SKM-1 treated with dmso at 0.1 percent for 144 hours (cell line): Measurements from ENCODE around the gene FTL.

Source experiments
- DNase-seq: peaks from one replicate; lab custom pipeline; 2025; ENCODE audit not compliant: unreplicated experiment; lab: John Stamatoyannopoulos, UW

The FTL gene

GRCh38 chr19:48945415-48945814 lies 19.7 kb upstream of the FTL start:
- no peak for DNase-seq

DNA sequence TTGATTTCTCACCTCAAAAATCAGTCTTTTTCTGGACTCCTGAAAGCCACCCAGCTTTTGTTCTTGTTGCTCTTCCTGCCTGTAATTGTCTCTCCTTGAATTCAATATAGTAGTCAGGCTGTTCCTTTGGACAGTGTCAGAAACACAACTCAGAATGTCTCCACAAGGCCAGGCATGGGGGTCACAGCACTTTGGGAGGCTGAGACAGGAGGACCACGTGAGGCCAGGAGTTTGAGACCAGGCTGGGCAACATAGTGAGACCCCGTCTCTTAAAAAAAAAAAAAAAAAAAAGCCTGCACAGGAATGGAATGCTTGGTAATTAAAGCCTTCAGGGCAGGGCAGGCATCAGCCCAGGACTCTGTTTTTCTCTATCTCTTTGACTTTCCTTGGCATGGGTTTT lies 19.3 kb upstream of the FTL start:
- DNase-seq: no peak

- no peak for DNase-seq
Measured at GRCh38 chr19:48946463-48947257, 18.4 kb upstream of the FTL start.

DNA sequence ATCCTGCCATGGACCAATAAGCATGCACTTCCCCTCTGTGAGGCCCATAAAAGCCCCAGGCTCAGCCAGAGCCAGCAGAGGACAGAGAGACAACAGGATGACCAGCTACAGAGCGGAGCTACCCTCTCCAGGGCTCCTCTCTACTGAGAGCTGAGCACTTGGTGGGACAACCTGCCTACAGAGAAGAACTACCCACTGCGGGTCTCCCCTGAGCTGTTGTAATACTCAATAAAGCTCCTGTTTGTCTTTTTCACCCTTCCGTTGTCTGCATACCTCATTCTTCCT lies 17.9 kb upstream of the FTL start:
- DNase-seq: no peak

- no peak for DNase-seq
Measured at GRCh38 chr19:48950159-48950558, 14.9 kb upstream of the FTL start.

GRCh38 chr19:48950830-48951519 lies 14.1 kb upstream of the FTL start:
- no peak for DNase-seq

- no peak for DNase-seq
Measured at GRCh38 chr19:48953141-48953540, 12.0 kb upstream of the FTL start.

DNA sequence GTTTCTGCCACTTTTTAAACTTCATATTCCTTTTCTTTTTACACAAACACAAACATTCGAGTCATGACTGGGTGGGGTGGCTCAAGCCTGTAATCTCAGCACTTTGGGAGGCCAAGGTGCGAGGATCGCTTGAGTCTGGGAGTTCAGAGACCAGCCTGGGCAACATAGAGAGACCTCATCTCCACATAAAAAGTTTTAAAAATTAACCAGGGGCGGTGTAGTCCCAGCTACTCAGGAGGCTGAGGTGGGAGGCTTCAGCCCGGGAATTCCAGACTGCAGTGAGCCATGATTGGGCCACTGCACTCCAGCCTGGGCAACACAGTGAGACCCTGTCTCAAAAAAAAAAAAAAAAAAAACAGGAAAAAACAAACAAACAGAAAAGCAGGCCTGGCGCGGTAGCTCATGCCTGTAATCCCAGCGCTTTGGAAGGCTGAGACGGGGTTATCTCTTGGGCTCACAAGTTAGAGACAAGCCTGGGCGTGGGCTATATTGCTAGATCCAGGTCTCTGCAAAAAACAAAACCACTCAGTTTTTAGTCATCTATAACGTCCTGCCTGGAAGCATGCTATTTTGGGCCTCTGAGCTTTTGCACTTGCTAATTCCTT lies 11.0 kb upstream of the FTL start:
- no peak for DNase-seq

- peak; percentile 71 for DNase-seq
Measured at GRCh38 chr19:48954595-48955307, 10.4 kb upstream of the FTL start, which contains the start of gene BAX. TSS of gene BAX (plus strand) at chr19:48954875. CDS start at chr19:48954929, 54 bp downstream.

GRCh38 chr19:48955308-48955958 lies 9.7 kb upstream of the FTL start:
- no peak for DNase-seq

- DNase-seq: no peak
Measured at GRCh38 chr19:48958006-48958405, 7.1 kb upstream of the FTL start.

DNA sequence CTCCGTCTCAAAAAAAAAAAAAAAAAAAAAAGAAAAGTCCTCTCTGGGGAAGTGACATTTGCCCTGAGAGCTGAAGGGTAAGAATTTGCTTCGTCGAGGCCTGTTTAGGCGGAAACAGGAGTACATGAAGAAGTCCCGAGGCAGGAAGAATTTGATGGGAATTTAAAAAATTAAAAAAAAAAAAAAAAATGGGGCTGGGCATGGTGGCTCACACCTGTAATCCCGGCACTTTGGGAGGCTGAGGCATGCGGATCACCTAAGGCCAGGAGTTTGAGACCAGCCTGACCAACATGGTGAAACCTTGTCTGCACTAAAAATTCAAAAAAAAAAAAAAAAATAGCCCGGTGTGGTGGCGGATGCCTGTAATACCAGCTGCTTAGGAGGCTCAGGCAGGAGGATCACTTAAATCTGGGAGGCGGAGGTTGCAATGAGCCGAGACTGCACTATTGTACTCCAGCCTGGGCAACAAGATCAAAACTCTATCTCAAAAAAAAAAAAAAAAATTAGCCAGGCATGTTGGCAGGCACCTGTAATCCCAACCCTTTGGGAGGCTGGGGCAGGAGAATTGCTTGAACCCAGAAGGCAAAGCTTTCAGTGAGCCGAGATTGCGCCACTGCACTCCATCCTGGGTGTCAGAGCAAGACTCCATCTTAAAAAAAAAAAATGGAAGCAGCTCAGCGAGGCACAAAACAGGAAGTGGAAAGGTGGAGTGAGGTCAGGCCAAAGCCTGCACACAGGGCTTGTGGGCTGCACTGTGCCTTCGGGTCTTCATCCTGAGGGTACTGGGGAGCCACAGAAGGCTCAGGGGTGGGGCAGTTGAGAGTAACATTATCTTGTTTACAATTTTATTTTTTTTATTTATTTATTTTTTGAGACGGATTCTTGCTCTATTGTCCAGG lies 5.5 kb upstream of the FTL start:
- DNase-seq: peak; percentile 28

DNA sequence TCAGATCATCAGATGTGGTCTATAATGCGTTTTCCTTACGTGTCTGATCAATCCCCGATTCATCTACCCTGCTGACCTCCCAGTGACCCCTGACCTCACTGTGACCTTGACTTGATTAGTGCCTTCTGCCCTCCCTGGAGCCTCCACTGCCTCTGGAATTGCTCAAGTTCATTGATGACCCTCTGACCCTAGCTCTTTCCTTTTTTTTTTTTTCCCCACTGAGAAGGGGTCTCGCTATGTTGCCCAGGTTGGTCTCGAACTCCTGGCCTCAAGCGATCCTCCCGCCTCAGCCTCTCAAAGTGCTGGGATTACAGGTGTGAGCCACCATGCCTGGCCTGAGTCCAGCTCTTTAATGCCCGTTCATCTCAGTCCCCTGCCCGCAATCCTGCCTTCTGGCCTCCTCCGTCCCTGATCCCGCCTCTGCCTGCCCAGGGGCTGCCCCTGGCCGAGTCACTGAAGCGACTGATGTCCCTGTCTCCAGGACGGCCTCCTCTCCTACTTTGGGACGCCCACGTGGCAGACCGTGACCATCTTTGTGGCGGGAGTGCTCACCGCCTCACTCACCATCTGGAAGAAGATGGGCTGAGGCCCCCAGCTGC lies 4.0 kb upstream of the FTL start:
- DNase-seq: no peak

DNA sequence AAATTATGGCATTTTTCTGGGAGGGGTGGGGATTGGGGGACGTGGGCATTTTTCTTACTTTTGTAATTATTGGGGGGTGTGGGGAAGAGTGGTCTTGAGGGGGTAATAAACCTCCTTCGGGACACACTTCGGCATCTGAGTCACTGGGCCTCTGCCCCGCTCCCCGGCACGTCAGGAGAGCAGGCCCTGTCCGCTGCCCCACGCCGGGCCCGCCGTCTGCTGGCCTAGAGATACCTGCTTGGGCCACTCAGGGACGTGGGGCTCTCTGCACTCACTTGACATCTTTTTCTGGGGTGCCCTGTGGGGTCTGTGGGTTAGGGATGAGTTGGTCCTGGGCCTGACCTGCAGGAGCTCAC lies 3.5 kb upstream of the FTL start:
- DNase-seq: no peak

DNA sequence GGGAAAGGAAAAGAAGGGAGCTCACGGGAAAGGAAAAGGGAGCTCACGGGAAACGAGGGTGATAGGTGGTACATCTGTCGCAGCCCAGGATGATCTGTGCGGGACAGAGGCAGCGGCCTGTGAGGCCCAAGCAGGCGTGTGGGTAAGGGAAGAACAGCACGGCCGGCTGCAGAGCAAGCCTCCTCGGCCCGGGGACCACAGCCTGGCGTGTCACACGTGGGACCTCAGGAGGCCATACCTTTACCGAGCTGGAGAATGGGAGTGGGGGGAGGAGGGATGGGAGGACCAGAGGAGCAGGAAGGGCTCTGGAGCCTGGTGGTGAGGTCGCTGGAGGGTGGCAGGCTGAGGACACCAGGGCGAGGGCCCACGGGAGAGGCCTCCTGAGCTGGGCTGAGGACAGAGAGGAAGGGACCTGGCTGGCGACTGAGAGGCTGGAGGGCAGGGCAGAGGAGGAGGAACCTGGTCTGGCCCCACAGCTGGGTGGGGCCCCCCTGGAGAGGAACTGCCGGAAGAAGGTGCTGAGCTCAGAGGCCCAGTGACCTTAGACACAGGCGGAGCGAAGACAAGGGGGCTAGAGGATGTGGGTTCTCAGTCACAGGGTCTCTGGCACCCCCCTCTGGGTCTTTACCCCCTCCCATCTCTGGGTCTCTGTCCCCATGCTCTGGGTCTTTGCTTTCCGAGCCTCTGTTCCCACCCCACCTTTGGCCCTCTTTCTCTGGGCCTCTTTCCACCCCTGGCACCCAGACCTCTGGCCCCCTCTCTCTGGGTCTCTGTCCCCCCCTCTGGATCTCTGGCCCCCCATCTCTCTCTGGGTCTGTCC lies 2.9 kb upstream of the FTL start:
- peak; percentile 63 for DNase-seq

DNA sequence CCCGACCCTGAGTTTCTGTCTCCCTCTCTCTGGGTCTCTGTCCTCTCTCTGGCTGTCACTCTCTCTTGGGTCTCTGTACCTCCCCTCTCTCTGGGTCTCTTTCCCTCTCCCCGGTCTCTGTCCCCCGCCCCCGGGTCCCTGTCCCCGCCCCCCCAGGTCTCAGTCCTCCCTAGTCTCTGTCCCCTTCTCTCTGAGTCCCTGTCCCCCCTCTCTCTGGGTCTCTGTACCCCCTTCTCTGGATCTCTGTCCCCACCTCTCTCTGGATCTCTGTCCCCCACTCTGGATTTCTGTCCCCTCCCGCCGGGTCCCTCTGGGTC lies 2.3 kb upstream of the FTL start:
- DNase-seq: no peak

DNA sequence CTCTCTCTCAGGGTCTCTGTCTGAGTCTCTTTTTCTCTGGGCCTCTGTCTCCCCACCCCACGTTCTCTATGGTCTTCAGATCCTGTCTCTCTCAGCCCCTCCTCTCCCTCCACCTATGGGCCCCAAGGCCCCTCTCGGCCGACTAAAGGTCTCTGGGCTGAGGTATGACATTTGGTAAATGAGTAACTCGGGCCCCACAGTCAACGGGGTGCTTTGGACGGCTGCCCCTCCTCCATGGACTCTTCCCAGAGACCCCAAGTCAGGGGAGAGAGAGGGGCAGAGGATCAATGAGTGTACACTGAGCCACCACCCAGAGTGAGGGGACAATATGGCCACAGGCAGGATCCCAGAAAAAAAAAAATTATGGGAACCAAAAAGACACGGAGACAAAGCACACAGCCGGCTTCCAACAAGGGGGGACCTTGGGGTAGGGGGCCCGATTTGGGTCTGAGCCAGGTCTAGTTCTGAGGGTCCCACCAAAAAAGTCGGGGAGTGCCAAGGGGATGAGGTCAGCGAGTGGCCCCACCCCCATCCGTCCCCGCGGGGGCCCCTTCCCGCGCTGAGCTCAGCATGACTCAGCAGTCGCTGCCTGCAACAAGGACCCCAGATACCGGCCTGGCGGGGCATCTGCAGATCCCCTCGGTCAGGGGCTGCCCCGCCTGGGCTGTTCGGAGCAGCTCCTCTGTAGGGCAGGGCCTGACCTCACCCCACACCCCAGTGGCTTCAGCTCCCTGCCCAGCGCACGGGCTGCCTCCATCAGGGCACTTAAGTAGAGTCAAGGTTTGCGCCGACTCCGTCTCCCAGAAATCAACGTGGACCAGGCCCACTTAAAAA lies 1.5 kb upstream of the FTL start:
- no peak for DNase-seq
